Thoracic aorta (tissue), 2 donors: ENCODE data around the gene TMEM266. TPM values are rescaled to one million over a fixed set of nuclear protein-coding genes. Genes with fewer than 3 reads are reported as not detected.
A peak's percentile ranks its signal among the peaks of the same experiment; 100 is the strongest.

Experiments used
- ATAC-seq: fragments of 150-250 bp; one replicate; pipeline ENCODE4 v1.8.0; 2017; ENCODE audit warnings: low read depth; ENCODE audit not compliant: insufficient number of reproducible peaks, low FRiP score
- DNase-seq: peaks from one replicate; pipeline ENCODE4 v3.0.0-alpha.2; 2020; ENCODE audit warnings: low spot score
- H3K27ac ChIP-seq, 2 donors: fragments of 200-600 bp; sonication (generic); 1 replicate in 1 of 2; 2 replicates in 1 of 2; pipeline ENCODE4 v1.5.1; 2016; ENCODE audit warnings: mild to moderate bottlenecking in 2 of 2, moderate library complexity in 2 of 2
- H3K27me3 ChIP-seq: fragments of 200-600 bp; sonication (generic); replicated peaks from 2 replicates; pipeline ENCODE4 v1.6.0; 2016; ENCODE audit warnings: mild to moderate bottlenecking; ENCODE audit not compliant: insufficient read depth
- H3K36me3 ChIP-seq: fragments of 200-600 bp; sonication (generic); one replicate; pipeline ENCODE4 v1.5.1; 2016
- H3K4me1 ChIP-seq, 2 donors: fragments of 200-600 bp; sonication (generic); 1 replicate in 1 of 2; 2 replicates in 1 of 2; pipeline versions ENCODE4 v1.5.1 to v1.6.0; 2016; ENCODE audit warnings: low read depth in 2 of 2, mild to moderate bottlenecking in 1 of 2; ENCODE audit not compliant: control insufficient read depth in 1 of 2
- H3K4me3 ChIP-seq: fragments of 200-600 bp; sonication (generic); 2 replicates; pipeline ENCODE4 v1.5.1; 2016; ENCODE audit warnings: mild to moderate bottlenecking
- H3K9me3 ChIP-seq: fragments of 200-600 bp; sonication (generic); 2 replicates; pipeline ENCODE4 v1.5.1; 2016
- total RNA-seq, 2 donors: library from RNA; depleted of rRNA; stranded (reverse); fragments of >200 nt; gene quantifications; one replicate each; pipeline versions ENCODE4 v1.1.0 to v1.2.3, GENCODE V29; 2016
- TF ChIP-seq, protein P1 (sequence below): fragments of 200-600 bp; sonication (generic); IDR thresholded peaks from one replicate; pipeline ENCODE4 v1.5.1; 2019; ENCODE audit warnings: antibody characterized with exemption

Gene TMEM266
- total RNA-seq, 2 donors from 2014 or later = not detected

- ATAC-seq = no peak
Measured at GRCh38 chr15:76192715-76193114, 132.9 kb downstream of the TMEM266 start.

DNA sequence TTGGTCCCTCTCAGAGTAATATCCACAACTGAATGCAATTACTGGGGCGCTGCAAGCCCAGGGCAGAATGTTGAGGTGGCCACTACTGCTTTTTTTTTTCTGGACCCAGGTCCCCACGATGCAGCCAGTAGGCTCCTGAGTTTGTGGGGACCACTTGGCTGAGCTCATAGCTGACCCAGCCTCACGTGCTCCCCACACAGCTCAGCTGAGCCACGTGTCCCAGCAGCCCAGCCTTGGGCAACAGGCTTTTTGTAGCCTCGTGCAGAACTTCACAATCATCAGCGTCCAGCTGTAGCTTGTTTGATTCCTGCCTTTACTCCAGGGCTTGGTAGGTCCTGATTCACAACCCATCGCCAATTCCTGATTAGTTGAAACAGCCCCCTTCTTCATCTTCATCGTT is 134.1 kb downstream of the TMEM266 start:
- DNase-seq = no peak
- Histone ChIP-seq H3K27me3 (no peaks in the 10 kb centered on the region), H3K36me3 (no peaks in the 10 kb centered on the region), H3K27ac (no peak overlapping the region), H3K4me1 (peaks cover 21 to 40% of the 10 kb centered on the region in 2 donors), H3K4me3 (no peak overlapping the region), H3K9me3 (no peaks in the 10 kb centered on the region)
- ATAC-seq = no peak
- TF ChIP-seq, protein P1, sequence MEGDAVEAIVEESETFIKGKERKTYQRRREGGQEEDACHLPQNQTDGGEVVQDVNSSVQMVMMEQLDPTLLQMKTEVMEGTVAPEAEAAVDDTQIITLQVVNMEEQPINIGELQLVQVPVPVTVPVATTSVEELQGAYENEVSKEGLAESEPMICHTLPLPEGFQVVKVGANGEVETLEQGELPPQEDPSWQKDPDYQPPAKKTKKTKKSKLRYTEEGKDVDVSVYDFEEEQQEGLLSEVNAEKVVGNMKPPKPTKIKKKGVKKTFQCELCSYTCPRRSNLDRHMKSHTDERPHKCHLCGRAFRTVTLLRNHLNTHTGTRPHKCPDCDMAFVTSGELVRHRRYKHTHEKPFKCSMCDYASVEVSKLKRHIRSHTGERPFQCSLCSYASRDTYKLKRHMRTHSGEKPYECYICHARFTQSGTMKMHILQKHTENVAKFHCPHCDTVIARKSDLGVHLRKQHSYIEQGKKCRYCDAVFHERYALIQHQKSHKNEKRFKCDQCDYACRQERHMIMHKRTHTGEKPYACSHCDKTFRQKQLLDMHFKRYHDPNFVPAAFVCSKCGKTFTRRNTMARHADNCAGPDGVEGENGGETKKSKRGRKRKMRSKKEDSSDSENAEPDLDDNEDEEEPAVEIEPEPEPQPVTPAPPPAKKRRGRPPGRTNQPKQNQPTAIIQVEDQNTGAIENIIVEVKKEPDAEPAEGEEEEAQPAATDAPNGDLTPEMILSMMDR = no peak

More at GRCh38 chr15:76192715-76193114, 132.9 kb downstream of the TMEM266 start:
- peaks cover 17 to 28% of the 10 kb centered on the region in 2 donors for H3K4me1 ChIP-seq
- no peak for DNase-seq
- no peak overlapping the region for H3K4me3 ChIP-seq
- H3K9me3 ChIP-seq = no peaks in the 10 kb centered on the region
- H3K27me3 ChIP-seq = no peaks in the 10 kb centered on the region
- H3K36me3 ChIP-seq = no peaks in the 10 kb centered on the region
- TF ChIP-seq, protein P1 = no peak
- no peak overlapping the region for H3K27ac ChIP-seq

DNA sequence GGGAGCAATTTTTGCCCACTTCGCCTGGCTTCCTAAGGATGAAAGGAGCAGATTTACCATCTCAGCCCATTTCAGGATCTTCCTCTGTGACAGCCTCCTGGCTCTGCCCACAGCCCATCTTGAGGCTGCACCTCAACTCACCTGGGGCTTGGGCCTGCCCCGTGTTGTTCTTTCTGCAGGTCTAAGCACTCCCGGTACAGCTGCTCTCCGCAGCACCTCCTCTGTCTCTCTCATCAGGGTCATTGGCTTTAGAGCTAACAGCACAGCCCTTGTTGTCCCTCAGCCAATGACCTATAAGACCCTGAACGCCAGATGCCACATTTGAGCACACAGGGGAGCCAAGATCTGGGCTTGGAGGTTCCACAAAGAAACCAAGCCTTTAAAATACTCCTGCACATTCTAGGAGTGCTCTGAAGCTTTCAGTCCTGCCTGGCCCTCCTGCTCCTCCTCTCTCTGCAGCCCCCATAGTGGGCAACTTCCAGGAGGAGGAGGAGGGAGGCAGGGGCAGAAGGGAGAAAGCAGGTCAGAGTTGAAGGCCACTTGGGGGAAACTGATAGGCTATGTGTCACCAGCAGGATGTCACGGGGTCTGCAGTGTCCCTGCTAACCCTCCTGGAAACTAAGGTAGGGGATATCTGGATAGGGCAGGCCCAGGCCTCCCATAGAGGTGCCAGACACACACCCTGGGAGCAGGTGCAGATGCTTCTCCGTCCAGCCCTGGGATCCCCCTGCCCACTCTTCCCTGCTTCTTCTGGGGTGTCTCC is 135.9 kb downstream of the TMEM266 start:
- no peak overlapping the region for H3K4me3 ChIP-seq
- H3K9me3 ChIP-seq = no peaks in the 10 kb centered on the region
- H3K27ac ChIP-seq = peak overlapping the region; percentile 36 to 43
- no peak for DNase-seq
- peaks cover 26 to 47% of the 10 kb centered on the region in 2 donors for H3K4me1 ChIP-seq
- no peak for ATAC-seq
- H3K27me3 ChIP-seq = no peaks in the 10 kb centered on the region
- TF ChIP-seq, protein P1 = no peak
- H3K36me3 ChIP-seq = no peaks in the 10 kb centered on the region

GRCh38 chr15:76196269-76197231 is 136.8 kb downstream of the TMEM266 start:
- H3K4me3 ChIP-seq = no peak overlapping the region
- DNase-seq = no peak
- TF ChIP-seq, protein P1 = no peak

More at GRCh38 chr15:76196269-76197231, 136.8 kb downstream of the TMEM266 start:
- Histone ChIP-seq H3K9me3 (no peaks in the 10 kb centered on the region), H3K4me1 (peaks cover 26 to 47% of the 10 kb centered on the region in 2 donors), H3K27ac (peak overlapping the region; percentile 36 to 43), H3K27me3 (no peaks in the 10 kb centered on the region), H3K36me3 (no peaks in the 10 kb centered on the region)
- peak; percentile 43 for ATAC-seq
